Endometrial microvascular endothelial cells (primary cell): ENCODE results near the gene RPL29. TPM values are rescaled to one million over a fixed set of nuclear protein-coding genes. Genes with fewer than 3 reads are reported as not detected.
"Not testable (repeated sequence)": the region's sequence is repeated elsewhere in the genome, so short reads cannot be mapped to it uniquely, and the experiment has no call there.

Experiments used
- in situ Hi-C: cut with HindIII; loops from 2 replicates; pipeline ENCODE4 v1.10.0; 2017; ENCODE audit warnings: low sequenced_read_pairs, low pct_unique_long_range_greater_than_20kb; ENCODE audit errors: inconsistent ontology term
- total RNA-seq: library from RNA; depleted of rRNA; stranded (reverse); fragments of >200 nt; gene quantifications from one replicate; pipeline ENCODE4 v1.2.3, GENCODE V29; 2015; ENCODE audit errors: inconsistent ontology term

Gene RPL29
- total RNA-seq: 1,389 TPM

DNA sequence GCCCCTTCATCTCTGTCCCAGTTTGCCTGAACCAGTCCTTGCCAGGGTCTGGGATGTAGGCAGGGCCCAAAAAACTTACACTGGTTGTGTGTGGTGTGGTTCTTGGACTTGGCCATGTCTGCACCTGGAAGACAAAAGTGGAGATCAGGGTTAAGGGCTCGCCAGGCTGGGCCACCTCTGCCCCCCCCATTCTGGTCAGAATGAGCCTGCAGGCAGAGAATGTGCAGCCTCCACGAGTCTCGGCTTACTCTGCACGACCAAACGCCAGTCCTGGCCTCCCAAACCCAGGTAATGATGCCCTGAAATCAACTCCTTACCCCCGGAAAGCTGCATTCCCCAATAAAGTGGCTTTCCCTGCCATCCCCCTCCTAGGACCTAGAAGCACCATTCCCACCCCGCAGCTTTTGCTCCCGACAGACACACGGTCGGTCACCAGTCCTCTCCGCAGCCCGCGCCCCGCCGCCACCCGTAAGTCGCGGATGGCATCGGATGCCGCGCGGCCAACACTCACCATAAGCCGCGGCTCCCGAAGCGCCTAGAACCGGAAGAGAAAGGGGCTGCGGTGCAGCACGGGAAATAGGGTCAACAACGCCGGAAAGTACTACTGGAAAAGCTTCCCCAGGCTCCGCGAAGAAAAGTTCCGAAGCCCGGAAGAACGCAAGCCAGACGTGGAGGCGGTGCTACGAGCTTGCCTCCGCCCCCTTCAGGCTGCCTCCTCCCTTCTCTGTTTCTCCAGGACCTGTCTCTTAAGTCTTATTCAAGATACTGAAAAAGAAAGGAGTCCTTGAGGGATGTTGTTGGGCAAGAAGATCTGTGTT, at the start of gene RPL29:
Gene RPL29, minus strand, starts transcription at position 550 of the 818 bp plus-strand sequence. Its CDS starts 434 bp downstream, at position 116.
- in situ Hi-C loops: loop anchor here (10.0 kb wide), 1 partner anchor 149 kb away; no protein-coding TSS in a partner anchor

DNA sequence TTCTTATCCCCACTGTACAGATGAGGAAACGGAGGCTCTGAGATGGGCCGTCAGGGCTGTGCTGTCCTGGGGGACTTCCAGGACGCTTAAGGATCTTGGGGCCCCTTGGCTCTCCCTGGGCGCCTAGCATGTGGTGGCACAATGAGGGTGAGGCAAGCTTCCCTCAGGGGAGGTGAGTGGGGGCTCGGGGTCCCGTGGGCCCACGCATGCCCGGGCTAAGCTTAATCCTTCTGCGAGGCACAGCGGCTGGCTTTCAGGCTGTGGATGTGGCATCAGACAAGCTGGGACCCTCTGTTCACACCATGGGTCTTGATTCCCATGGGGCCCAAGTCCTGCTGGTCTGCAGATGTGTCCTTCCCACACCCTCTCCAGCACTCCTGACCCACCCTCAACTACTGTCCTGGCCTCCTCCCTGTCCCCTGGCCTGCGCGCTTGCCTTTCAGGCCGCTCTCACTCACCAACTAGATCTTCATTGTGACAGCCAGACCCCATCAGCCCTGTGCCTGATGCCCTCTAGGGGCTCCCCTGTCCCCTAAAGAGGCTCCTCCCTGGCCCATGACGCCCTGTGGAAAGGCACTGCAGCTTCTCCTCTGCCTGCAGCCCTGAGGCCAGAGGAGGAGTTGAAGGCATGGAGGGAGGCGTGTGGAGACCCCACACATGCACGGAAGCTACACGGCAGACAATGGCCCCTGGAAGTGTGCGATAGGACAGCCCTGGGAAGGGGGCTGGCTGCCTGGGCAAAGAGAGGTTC, 49.3 kb upstream of the RPL29 start:
- in situ Hi-C loops: loop anchor here (5.0 kb wide), 1 partner anchor 107 kb away; the partner anchor contains the start of gene POC1A

DNA sequence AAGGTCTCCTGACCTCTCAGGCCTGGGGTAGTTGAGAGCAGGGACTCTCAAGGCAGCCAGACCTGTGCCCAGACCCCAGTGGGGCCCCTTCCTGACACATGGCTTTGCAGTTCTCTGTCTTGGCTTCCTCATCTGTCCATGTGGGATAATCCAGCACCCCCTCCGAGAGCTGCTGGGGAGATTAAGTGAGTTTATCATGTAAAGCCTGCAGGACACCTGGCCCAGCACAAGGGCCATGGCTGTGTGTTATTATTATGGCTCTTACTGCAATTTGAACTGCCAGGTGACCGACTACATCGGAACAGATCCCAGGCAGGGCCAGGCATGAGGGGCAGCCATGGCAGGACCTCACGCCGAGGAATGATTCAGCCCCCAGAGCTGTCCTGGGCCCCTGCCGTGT, 48.1 kb upstream of the RPL29 start:
- in situ Hi-C loops: no loop called here

DNA sequence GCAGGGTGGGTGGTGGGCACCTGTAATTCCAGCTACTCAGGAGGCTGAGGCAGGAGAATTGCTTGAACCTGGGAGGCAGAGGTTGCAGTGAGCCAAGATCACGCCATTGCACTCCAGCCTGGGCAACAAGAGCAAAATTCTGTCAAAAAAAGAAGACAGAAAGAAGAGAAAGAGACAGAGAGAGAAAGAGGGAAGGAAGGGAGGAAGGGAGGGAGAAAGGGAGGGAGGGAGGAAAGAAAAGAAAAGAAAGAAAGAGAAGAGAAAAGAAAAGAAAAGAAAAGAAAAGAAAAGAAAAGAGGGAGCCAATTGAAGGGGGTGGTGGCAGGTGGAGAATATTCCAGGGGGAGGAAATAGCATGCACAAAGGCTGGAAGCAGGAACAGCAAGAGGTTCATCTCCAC, 47.3 kb upstream of the RPL29 start:
- in situ Hi-C loops: not testable (repeated sequence)

DNA sequence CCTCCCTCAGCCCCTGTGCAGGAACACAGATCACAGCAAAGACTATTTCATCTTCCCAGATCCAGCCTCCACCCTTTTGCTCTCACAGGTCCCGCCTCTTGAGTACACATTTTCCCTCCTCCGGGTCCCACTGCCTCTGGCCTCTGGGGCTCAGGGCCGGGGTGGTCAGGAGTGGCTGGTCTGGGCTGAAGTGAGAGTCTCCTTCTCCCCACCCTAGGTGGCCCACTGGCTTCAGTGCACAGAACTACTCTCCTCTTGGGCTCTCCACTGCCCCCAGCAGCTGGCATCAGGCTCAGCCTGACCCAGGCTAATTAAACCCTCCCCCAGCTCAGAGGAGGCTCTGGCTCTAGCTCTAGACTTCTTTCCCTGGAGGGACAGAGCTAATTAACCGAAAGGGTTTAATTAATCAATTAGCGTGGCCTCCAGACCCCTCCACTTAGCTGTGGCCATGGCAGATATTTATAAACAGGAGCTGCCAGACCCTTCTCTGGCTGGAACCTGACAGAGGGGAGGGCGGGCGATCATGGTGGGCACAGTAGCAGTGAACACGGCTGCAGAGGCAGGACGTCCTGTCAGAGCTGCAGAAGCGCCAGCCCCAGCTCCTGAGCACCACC, 45.5 kb upstream of the RPL29 start:
- in situ Hi-C loops: no loop called here

DNA sequence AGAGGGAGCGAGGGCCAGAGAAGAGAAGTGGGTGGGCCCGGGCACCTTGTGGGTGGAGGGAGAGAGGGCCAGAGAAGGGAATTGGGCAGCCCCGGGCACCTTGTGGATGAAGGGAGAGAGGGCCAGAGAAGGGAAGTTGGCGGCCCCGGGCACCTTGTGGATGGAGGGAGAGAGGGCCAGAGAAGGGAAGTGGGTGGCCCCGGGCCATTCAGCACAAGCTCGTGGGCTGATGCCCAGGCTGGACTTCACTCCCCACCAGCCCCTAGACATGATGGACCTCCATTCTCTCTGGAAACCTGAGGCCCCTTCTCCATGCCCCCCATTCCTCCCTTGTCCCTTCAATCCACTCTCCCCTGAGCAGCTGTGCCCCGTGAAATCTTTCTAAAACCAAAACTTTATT, 44.9 kb upstream of the RPL29 start:
- in situ Hi-C loops: no loop called here

DNA sequence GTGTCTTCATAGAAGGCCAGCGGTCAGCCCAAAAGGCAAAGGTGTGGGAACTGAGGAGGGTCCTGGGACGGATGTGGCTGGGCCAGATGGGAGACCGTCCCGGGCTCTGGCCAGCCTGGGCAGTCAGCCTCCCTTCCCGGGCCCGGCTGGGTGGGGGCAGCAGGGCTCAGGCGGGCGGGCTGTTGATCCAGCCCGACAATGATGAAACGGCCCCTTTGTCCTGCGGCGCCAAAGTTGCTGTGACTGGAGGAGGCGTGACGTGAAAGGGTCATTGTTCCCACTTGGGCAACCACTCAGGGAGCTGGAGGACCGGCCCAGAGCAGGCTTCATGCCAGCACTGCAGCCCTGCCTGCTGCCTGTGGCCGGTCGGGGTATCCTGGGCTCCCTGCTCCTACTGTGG, 44.2 kb upstream of the RPL29 start:
- in situ Hi-C loops: no loop called here

DNA sequence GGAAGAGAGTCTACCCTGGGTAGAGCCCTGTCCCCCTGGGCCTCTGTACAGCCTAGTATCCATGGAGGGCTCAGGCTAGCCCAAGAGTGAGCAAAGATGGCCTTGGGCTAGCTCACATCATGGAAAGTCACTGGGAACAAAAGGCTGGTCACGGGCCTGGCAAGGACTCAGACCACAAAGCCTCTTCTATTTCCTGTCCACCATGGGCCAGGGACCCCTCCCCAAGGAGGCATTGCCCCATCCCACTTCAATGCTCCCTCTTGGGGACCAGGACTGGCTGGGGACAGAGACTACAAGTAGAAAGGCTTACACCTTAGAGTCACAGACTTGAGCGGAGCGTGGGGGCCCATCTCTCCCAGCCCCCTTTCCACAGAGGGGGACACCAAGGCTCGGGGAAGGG, 43.7 kb upstream of the RPL29 start:
- in situ Hi-C loops: no loop called here

DNA sequence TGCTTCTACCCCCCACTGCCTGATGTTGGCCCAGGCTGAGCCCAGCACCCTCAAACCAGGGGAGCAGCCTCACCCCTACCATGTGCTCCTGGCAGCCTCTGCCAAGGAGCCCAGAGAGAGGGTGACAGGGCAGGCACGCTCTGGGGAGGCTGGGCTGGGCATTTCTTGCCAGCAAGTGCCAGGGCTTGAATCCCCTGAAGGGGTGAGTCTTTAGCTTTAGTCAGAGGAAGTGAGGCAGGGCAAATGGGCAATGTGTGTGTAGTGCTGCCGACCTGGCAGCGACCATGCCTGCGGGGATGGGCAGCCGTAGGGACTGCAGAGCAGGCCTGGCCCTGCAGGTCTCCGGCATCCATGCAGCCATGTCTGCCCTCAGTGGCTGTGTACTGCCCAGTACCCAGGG, 42.5 kb upstream of the RPL29 start:
- in situ Hi-C loops: no loop called here

DNA sequence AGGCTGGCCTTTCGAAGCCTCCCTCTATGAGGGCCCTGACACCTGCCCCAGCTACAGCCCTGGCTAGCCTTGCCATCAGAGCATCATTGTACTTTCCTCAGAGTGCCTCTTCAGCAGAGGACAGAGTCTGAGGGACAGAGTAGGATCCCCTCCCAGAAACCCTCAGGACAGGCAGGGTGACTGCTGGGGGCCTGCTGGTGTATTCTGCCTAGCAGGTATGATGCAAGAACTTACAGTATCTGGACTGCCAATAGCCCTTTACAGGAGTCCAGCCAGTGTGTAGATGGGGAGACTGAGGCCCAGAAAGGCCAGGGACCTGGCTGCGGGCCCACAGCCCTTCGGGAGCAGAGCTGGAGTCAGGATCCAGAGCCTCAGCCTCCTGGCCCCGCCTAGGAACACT, 41.6 kb upstream of the RPL29 start:
- in situ Hi-C loops: no loop called here

DNA sequence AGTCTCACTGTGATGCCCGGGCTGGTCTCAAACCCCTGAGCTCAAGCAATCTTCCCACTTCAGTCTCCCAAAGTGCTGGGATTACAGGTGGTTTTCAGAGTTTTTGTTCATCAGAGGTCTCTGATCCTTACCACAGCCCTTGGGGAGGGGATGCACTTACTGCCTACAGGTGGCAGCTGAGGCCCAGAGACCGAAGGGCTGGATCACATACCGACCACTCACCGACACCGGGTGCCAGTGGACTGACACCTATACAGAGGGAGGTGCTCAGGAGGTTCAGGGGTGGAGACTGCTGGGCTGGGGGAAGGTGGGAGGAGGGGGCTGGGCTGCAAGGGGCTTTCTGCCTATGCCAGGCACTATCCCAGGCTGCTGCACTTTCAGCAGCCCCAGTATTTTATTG, 41.1 kb upstream of the RPL29 start:
- in situ Hi-C loops: no loop called here

DNA sequence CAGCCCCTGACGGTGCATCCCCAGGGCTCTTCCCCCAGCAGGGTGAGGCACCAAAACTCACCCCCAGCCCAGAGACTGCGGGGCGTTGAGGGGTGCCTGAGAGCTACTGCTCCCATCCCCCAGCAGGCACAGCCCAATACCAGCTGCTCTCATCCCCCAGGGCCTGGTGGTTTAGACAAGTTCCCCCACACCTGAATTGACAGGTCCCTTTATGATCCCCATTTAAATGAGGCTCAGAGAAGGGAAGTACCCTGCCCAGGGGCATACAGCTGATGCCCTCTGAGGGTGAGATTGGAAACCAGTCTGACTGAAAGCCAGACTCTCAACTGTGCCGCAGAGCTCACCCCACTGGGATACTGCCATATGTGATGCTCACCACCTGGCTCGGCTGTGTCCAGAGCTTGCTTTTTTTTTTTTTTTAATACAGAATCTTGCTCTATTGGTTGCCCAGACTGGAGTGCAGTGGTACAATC, 40.6 kb upstream of the RPL29 start:
- in situ Hi-C loops: no loop called here

DNA sequence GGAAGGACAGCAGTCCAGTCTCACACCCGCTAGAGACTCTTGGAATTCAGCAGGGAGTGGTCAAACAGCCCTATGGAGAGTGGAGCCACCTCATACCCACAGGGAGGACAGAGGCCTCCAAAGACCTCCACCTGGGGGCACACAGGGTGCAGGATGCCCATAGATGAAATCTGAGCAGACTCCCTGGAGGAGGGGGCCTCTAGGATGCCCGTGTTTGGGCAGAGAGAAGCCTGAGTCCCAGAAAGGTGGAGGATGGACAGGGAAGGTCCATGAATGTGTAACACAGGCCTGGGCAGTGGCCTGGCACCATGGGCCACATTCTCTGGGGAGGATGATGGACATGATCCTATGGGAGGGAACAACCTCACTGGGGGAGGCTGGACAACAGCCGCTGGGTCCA, 39.0 kb upstream of the RPL29 start:
- in situ Hi-C loops: no loop called here

DNA sequence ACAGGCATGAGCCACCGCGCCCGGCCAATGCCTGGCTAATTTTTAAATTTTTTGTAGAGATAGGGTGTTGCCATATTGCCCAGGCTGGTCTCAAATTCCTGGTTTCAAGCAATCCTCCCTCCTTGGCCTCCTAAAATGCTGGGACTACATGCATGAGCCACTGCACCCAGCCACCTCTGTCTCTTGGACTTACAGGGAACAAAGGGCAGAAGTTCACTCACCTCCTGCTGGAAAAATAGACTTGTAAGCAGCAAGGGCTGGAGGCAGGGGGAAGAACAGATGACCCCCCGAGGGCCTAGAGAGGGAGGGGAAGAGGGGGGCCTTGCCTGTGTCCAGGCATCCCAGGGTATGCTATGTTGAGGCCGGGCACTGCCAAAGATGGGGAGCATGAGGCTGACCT, 38.5 kb upstream of the RPL29 start:
- in situ Hi-C loops: no loop called here

DNA sequence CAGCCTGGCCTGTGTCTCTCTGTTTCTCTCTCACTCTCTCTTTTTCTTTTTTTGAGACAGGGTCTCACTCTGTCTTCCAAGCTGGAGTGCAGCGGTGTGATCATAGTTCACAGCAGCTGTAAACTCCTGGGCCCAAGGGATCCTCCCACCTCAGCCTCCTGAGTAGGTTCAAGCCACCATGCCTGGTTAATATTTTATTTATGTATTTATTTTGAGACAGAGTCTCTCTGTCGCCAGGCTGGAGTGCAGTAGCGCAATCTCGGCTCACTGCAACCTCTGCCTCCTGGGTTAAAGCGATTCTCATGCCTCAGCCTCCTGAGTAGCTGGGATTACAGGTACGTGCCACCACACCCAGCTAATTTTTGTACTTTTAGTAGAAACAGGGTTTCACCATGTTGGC, 38.1 kb upstream of the RPL29 start:
- in situ Hi-C loops: not testable (repeated sequence)

DNA sequence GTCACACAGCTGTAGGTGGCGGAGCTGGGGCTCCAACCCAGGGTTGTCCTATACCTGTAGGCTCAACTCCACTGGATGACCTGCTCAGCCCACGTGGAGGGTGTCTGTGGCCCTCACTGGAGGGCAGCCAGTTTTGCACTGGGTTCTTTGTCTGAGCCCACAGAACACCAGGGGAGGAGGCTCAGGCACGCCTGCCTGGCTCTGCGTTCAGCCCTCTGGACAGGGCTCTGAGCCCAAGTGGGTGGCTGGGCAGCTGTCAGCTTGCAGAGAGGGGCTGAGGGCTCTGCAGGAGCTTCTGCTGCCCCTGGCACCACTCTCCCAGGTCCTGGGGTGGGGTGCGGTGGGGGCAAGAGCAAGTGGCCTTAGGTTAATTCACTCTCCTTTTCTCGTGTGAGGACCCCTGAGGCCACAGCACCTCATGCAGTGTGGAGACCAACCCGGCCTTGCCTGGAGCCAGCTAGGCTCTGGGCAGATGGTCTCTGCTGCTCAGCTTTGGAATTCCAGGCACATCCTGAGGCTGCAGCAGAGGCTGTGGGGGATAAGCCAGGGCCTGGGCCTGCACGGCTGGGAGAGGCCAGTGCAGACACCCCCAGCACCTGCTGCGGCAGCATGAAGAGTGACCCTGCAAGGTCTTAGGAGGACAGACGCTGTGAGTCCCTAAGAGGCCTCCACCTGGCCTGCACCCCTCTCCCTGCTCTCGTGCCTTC, 37.2 kb upstream of the RPL29 start:
- in situ Hi-C loops: no loop called here

DNA sequence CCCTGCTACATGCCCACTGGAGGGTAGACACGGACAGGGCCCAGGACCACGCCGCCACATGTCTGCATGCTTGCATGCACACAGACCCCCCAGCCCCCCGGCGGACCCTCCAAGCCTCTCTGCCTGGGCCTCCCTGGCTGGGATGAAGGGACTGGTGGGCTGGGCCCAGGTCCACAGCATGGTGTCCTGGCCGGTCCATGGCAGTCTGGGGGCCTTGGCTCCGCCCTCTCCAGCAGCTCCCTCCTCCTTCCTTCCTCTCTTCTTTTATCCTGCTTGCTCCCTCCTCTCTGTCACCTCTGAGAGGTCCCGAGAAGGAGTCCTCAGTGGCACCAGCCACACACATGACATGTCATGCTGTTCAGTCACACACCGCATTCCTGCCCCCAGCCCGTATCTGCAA, 36.2 kb upstream of the RPL29 start:
- in situ Hi-C loops: no loop called here

DNA sequence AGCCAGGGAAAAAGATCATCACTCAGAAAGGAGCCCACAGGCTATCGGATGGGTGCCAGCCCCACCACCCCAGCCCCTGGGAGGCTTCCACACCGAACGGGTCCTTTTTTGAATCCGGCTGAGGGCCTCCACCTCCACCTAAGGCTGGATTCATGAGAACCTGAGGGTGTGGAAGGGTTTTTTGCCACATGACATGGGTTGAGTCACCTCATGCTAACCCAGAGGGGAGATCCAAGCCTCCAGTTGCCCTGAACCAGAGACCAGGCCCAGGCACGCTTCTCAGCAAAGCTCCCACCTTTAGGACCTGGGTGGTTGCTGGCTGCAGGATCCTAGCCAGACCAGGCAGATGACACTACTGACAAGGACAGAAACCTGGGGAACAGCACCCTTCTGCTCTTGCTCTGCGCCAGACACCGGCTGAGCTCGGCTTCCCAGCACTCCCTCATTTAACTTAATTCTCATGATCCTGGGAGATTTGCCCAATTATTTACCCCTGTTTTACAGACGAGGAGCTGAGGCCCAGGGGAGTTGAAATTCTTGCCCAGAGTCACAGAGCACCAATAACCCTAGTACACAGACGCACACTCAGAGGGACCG, 35.1 kb upstream of the RPL29 start:
- in situ Hi-C loops: no loop called here

DNA sequence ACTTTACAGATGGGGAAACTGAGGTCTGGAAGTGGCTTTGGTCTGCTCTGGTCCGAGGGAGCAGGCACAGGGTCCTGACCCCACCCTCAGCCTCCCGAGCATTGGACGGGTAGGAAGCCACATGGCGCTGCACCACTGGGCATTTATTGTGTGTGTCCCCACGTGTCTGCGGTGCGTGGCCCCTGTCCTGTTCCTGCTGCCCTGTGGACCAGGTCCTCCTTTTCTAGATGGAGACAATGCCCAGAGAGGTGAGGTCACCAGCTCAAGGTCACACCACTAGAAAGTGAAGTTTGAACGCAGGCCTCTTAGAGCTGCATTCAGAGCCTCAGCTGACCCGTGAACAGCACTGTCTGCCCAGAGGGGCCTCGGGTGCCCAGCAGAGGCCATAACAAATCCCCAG, 33.8 kb upstream of the RPL29 start:
- in situ Hi-C loops: no loop called here
